Stimulated activated CD4-positive, alpha-beta T cell treated with anti-CD3 and anti-CD28 coated beads, Interleukin-12 subunit alpha, Interleukin-12 subunit beta, amount 100 ng/mL, for 24 hours (primary cell): ENCODE data around the gene IQGAP2.
"Not testable (repeated sequence)": the region's sequence is repeated elsewhere in the genome, so short reads cannot be mapped to it uniquely, and the experiment has no call there.

Experiments used
- DNase-seq, 2 experiments: peaks; one replicate each; pipeline ENCODE4 v3.0.0-alpha.2; 2020; ENCODE audit warnings: low read depth in 2 of 2

The IQGAP2 gene

DNA sequence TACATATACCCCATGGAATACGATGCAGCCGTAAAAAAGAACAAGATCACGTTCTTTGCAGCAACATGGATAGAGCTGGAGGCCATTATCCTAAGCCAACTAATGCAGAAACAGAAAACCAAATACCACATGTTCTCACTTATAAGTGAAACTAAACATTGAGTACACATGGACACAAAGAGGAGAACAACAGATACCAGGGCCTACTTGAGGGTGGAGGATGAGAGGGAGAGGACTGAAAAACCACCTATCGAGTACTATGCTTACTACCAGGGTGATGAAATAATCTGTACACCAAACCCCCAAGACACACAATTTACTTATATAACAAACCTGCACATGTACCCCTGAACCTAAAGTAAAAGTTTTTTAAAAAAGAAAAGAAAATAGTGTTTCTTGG lies 338.4 kb downstream of the IQGAP2 start:
- DNase-seq = not testable (repeated sequence)

DNA sequence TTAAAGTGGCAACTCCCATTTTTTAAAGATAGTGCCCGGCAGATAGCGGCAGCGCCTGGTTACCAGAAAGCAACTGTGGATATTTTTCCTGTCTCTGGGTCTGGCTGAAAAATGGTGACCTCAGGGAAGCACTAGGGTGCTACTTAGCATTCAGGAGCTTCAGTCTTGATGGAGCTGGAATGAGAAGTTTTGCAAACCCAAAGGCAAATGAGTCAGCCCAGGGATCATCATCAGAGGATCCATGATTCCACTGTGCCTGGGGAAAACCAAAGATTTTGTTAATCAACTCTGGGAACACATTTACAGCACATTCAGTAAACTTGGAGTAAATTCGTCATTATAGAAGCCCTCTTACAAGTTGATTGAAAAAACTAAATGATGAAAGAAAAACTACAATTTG lies 339.5 kb downstream of the IQGAP2 start:
- no peak for DNase-seq

DNA sequence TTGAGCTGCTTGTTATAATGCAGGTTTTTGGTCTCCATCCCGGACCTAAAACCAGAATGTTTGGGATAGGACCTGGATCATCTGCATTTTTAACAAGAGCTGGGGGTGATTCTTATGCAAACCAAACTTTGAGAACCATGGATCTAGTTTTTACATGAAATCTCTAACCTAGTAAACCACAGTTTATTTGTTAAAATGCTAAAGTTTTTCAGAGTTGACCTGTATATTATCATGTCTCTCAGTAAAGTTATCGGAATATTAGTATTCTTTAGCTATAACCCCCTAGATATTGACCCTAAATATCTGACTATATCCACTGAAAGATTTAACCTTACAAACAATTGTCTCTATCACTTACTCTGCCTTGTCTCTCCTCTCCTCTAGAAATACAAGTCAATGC lies 341.5 kb downstream of the IQGAP2 start:
- no peak for DNase-seq

DNA sequence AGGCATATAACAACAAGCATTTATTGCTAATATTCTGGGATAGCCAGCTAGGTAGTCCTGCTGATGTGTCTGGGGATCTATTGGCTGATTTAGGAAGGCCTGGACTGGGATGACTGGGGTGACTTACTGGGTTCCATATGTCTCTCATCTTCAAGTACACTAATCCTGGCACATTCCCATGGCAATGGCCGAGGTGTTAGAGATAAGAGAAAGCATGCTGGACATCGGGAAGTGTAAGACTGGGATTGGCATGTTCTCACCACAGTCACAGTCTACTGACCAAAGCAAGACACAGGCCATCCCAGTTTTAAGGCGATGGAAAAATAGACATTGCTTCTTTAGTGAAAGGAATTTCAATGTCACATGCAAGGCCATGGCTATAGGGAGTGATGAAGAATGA lies 342.6 kb downstream of the IQGAP2 start:
- DNase-seq = no peak

DNA sequence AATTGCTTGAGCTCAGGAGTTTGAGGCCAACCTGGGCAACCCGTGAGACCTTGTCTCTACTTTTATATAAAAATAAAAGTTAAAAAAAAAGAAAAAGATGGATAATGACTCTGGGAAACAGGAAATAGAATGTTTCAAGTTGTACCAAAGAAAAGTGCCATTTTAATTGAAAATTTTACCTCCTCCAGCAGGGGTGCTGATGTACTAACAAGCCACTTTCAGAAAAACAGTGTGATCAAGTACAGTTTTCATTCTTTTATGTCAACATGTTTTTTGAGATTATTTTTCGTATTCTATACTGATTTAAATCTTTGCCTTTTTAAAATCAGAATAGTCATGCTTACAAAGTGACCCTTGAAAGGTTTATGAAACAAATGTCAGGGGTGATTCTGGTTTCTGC lies 343.6 kb downstream of the IQGAP2 start:
- DNase-seq = no peak

DNA sequence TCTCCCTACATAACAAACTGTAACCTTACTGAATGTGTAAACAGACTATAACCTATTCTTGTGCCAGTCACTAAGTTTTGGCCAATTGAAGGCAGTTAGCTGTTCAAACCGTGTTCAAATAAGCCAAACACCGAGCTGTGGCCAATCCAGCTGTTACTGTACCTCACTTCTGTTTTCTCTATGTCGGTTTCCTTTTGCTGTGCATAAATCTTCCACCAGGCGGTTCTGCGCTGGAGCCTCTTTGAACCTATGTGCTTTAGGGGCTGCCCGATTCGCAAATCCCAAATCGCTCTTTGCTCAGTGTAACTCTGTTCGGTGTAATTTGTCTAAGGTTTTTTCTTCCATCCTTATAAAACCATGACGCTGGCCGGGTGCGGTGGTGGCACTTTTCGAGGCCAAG lies 344.6 kb downstream of the IQGAP2 start:
- no peak for DNase-seq

DNA sequence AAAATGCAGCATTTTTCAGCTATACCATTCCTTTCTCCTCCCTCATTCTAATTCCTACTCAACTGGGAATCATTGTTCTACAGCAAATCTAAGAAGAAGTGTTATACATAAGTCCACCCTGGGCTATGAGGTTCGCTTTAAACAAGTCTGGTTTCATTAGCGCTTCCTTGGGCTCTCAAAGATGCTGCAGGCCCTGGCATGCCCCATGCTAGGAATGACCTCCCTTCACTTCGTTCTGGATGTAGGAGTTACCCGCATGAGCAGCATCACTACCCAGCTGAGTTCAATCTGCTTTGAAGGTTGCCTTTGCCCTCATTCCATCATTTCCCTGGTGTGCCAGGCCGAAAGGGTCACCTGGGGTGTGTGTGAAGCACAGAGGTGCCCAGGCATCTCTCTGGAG lies 348.2 kb downstream of the IQGAP2 start:
- DNase-seq = no peak

DNA sequence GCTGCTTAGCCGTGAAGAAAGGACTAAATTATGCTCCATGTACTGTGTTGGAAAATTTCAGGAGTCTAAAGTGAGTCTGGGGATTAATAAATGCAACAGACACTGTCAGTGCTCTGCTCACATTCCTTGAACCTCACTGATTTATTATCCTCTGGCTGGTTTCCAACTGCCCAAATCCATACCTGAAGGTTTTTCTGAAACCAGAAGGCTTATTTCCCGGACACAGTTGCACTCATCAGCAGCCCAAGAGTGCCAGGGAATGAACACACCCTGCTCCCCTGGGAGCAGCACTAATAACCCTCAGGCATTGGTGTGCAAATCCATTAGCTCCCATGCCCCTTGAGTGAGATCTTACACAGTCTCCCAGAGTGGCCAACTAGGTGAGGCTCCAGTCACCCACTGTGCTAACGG lies 351.6 kb downstream of the IQGAP2 start:
- DNase-seq = no peak

DNA sequence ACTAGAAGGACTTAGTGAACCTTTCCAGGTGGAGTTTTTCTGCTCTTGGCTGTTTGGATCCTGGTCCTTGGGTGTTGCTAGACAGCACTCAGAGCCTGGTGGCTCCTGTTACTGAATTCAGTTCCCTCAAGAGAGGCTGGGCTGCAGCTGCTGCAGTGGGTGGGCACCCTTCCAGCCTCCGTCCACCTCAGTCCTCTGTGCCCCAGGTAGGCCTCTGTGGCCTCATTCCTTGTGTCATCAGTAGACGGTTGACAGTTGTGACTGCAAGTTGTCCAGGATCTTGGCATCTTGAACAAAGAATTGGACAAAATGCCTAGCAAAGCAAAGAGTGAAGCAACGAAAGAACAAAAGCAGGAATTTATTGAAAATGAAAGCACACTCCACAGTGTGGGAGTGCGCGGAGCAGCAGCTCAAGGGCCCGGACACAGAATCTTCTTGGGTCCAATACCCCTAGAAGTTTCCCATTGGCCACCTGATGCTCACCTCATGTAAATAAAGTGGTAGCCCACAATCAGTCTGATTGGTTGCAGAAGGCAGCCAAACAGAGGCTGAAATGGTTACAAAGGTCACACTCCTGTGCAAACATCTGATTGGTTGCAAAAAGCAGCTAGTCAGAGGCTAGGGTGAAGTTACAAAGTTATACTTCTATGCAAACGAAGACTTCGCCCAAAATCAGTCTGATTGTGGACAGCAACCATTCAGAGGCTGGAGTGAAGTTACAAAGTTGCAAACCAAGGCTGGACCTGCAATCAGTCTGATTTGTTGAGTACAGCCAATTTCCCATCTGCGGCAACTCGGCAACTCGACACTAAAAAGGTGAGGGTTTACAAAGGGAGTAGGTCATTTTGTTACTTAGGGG lies 352.9 kb downstream of the IQGAP2 start:
- no peak for DNase-seq

DNA sequence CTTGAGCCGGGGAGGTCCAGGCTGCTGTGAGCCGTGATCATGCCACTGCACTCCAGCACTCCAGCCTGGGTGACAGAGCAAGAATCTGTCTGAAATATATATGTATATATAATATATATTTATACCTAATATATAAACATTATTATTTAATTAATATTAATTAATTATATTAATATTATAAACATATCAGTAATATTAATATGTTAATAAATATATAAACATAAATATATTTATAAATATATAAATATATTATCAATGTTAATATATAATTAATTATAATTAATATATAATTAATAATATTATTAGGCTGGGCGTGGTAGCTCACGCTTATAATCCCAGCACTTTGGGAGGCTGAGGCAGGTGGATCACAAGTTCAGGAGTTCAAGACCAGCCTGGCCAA lies 354.0 kb downstream of the IQGAP2 start:
- DNase-seq = no peak
